Measurements from ENCODE around the gene CCS. TPM values are rescaled to one million over a fixed set of nuclear protein-coding genes. Genes with fewer than 3 reads are reported as not detected.
"Not testable (repeated sequence)": the region's sequence is repeated elsewhere in the genome, so short reads cannot be mapped to it uniquely, and the experiment has no call there.

Gene CCS
- 10 to 100 TPM; 37.6 to 41.9 (median 39.5) TPM for polyA plus RNA-seq (ENCODE audit: insufficient read length in 3 of 3)

DNA sequence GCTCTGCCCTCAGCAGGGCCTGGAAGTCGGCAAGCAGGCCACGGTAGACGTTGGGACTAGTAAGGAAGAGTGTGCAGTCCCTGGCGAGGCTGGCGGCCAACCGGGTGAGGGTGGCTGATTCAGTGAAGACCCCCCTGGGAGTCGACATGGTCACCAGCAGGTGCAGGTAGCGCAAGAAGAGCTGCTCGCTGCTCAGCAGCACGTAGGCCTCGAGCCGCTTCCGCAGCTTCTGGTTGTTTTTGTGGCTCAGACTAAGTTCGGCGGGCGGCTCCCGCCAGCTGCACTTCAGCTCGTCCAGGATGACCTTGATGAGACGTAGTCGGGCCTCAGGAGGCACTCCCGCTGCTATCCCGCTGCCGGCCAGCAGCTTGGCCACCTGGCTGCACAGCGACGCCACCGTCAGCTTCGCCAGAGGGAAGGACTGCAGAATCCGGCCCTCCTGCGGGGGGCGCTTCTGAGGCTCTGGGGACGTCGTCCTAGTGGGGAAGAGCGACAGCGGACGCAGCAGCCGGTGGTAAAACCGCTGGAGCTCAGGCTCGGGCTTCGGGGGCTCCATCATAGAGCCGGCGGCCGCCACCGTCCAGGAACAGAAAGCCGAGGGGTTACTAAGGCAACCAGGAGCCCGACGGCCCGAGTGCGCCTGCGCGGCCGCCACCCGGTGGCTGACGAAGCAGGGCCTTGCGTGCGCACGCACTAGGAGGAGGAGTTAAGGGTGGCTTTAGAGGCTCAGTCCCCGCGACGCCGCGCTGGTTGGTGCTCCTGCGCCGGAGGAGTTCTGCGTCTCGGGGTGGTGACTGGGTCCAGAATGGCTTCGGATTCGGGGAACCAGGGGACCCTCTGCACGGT, at the start of gene CCS, which contains the start of gene CCDC87:
Gene CCS, plus strand, starts transcription at position 729 of the 846 bp plus-strand sequence. Its CDS starts 77 bp downstream, at position 806.
Gene CCDC87, minus strand, starts transcription at position 607 of the 846 bp plus-strand sequence. Its CDS starts 48 bp downstream, at position 559.
- DNase-seq (ENCODE audit: low read depth in 3 of 3, low spot score in 2 of 3) = peak; percentile 80 to 88 (median 87)

GRCh38 chr11:66543263-66544107, 49.5 kb upstream of the CCS start:
- DNase-seq (ENCODE audit: low read depth in 3 of 3, low spot score in 2 of 3) = no peak

GRCh38 chr11:66544952-66545351, 48.0 kb upstream of the CCS start:
- not testable (repeated sequence) for DNase-seq (ENCODE audit: low read depth in 3 of 3, low spot score in 2 of 3)

DNA sequence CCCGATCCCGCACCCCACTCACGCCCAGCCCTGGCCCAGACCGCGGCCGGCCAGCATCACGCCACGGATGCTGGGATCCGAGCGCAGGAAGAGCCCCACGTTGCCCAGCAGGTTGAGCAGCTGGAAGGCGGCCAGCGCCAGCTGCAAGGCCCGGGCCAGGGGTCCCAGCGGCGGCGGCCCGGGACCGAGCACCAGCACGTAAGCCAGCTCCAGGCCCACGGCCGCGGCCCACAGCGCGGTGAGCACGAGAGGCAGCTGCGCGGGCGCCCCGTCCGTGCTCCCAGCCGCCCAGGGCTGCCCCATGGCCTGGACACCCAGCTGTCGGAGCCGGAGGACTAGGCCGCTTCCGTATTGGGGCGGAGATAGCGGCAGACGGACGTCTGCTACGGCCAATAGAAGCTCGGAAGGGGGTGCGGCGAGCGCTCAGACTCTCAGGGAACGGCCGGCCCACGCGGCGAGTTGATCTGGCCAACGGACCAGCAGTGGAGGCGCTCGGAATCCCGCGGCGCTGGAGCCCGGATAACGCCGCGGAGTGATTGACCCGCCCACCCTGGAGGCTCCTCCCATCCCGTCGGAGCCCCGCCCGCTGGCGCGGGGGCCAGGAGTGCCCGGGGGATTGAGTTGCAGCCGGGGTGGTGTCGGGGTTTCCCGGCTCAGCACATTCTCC, 47.2 kb upstream of the CCS start, which contains the start of gene ZDHHC24:
Gene ZDHHC24, minus strand, starts transcription at position 348 of the 667 bp plus-strand sequence. Its CDS starts 45 bp downstream, at position 303.
- DNase-seq (ENCODE audit: low read depth in 3 of 3, low spot score in 2 of 3) = peak; percentile 73 to 85 (median 74)

DNA sequence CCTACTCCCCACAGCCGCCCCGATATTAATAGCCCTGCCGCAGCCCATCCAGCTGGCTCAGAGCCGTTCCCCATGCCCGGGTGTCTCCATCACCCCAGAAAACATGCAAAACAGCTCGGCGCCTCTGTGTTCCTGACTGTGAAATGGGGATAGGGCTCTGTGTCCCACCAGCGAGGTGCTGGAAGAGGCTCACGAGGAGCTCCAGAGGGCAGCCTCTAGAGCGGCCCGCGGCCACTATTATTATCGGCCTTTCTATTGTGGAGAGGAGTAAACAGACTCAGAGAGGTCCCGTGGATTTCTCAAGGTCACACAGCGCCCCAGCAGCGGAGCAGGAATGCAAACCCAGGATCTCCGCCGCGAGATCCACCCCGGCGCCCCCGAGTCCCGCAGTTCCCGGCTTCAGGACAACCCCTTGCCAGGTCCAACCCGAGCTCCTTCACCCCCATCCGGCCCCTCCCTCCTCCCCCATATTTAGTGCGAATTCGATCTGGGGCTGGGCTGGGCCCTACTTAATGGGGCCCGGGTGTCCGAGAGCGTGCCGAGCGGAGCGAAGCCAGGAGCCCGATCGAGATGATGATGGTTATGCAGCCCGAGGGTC, 46.5 kb upstream of the CCS start, which contains the start of gene ACTN3:
Gene ACTN3, plus strand, starts transcription at position 536 of the 598 bp plus-strand sequence. Its CDS starts 35 bp downstream, at position 571.
- DNase-seq (ENCODE audit: low read depth in 3 of 3, low spot score in 2 of 3) = no peak

- no peak for DNase-seq (ENCODE audit: low read depth in 3 of 3, low spot score in 2 of 3)
Observed at GRCh38 chr11:66546966-66547661, 45.9 kb upstream of the CCS start.

DNA sequence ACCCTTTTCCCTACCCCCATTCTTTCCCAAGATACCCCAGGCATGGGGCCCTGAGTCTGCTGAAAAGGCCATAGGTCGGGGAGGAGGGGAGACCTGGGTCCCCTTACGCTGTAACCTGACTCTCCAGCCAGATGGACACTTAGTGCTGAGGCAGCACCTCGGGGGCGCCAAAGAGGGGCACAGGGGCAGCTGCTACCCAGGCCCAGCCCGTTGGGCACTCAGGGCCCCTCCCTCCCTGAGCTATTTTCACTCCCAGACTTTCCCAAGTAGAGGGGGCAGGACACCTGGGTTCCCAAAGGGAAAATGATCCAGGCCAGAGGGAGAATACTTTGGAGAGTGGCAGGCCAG, 45.3 kb upstream of the CCS start:
- no peak for DNase-seq (ENCODE audit: low read depth in 3 of 3, low spot score in 2 of 3)

- DNase-seq (ENCODE audit: low read depth in 3 of 3, low spot score in 2 of 3) = no peak
Observed at GRCh38 chr11:66548041-66548440, 44.9 kb upstream of the CCS start.

GRCh38 chr11:66548774-66549630, 44.0 kb upstream of the CCS start:
- no peak for DNase-seq (ENCODE audit: low read depth in 3 of 3, low spot score in 2 of 3)

GRCh38 chr11:66549696-66550095, 43.3 kb upstream of the CCS start:
- no peak for DNase-seq (ENCODE audit: low read depth in 3 of 3, low spot score in 2 of 3)

GRCh38 chr11:66550887-66551286, 42.1 kb upstream of the CCS start:
- DNase-seq (ENCODE audit: low read depth in 3 of 3, low spot score in 2 of 3) = no peak

GRCh38 chr11:66554602-66555001, 38.4 kb upstream of the CCS start:
- no peak for DNase-seq (ENCODE audit: low read depth in 3 of 3, low spot score in 2 of 3)

DNA sequence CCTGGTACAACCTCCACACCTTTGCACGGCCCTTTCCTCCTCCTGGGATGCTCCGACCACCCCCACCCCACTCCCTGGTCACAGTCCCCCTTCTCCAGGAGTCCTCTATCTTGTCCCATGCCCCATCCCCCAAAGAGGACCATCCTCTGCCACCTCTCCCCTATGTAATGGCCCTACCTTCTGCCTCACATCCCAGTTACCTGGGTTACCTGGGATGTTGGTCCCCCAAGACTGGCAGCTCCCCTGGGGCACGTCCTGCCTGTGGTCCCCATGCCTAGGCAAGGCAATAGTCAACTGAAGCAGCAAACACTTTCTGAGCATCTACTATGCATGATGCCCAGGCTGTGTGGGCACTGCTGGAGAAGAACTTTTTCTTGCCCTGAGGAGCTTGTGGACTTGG, 37.6 kb upstream of the CCS start:
- no peak for DNase-seq (ENCODE audit: low read depth in 3 of 3, low spot score in 2 of 3)

GRCh38 chr11:66556086-66556485, 36.9 kb upstream of the CCS start:
- DNase-seq (ENCODE audit: low read depth in 3 of 3, low spot score in 2 of 3) = no peak

DNA sequence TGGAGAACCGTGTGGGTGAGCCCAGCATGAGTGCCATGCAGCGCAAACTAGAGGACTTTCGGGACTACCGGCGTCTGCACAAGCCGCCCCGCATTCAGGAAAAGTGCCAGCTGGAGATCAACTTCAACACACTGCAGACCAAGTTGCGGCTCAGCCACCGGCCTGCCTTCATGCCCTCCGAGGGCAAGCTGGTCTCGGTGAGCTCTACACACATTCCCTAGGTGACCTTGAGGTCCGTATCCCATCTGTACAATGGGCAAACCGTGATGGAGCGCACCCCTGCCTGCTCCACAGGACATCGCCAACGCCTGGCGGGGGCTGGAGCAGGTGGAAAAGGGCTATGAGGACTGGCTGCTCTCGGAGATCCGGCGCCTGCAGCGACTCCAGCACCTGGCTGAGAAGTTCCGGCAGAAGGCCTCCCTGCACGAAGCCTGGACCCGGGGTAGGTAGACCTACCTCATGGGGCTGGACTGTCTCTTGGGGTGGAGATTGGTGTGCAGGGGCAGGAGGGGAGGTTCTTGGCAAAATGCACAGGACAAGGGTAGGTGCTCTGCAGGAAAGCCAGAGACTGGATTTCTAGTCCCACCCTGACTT, 35.2 kb upstream of the CCS start:
- no peak for DNase-seq (ENCODE audit: low read depth in 3 of 3, low spot score in 2 of 3)

- DNase-seq (ENCODE audit: low read depth in 3 of 3, low spot score in 2 of 3) = no peak
Observed at GRCh38 chr11:66559142-66559865, 33.7 kb upstream of the CCS start.

GRCh38 chr11:66559866-66560676, 32.9 kb upstream of the CCS start:
- DNase-seq (ENCODE audit: low read depth in 3 of 3, low spot score in 2 of 3) = no peak
